IPS-NIHi7 (cell line): ENCODE data around the gene SULT1A4.
"Not testable (repeated sequence)": the region's sequence is repeated elsewhere in the genome, so short reads cannot be mapped to it uniquely, and the experiment has no call there.

Experiments used
- DNase-seq: peaks from one replicate; pipeline ENCODE4 v3.0.0; 2012; ENCODE audit warnings: mixed read lengths; ENCODE audit errors: extremely low spot score

SULT1A4 gene

GRCh38 chr16:29459706-29460646 is at the start of gene SULT1A4:
Gene SULT1A4 (plus strand): TSS chr16:29459913. CDS start chr16:29461386, 1,473 bp downstream.
- DNase-seq, result not testable (repeated sequence)

DNA sequence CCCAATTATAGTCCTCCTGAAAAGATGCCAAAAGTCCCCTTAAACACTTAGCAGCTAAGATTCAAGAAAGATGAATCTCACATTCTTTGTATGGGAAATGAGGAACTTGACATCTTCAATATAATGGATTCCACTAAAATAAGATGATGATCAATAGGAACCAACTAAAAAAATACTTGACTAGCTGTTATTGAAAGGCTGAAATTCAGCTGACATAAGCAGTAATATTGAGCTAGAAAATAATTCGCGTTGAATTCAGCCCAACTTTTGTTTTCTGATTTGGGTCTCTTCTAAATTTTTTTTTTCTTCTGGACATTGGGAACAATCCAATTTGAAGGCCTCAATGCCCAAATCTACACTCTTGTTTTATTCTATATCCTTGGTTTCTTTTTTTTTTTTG is 36.1 kb upstream of the SULT1A4 start:
- DNase-seq, result not testable (repeated sequence)

GRCh38 chr16:29425390-29425789 is 34.3 kb upstream of the SULT1A4 start:
- not testable (repeated sequence) for DNase-seq

DNA sequence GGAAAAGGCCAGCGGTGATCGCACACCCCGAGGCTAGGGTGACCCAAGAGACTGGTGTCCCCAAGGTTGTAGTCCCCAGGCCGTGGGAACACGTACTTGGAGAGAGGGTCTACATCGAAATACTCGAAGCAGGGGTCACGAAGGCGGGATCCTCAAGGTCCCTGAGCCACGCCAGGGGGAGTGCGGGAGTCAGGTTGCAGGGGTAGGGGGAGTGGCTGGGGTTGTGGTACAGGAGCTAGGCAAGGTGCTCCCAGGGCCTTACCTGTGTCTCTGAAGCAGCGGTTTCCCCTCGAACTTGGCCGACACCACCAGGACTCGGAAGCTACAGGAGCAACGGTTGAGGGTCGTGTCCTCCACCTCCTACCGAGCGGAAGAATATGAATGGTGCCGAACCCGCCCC is 6.0 kb upstream of the SULT1A4 start:
- DNase-seq, result not testable (repeated sequence)

GRCh38 chr16:29454269-29454668 is 5.4 kb upstream of the SULT1A4 start, which contains the start of the genes BOLA2 and SLX1B:
Gene BOLA2 (minus strand): TSS chr16:29454351. CDS start chr16:29454253, 98 bp downstream.
Gene SLX1B (plus strand): TSS chr16:29454533.
- not testable (repeated sequence) for DNase-seq

- not testable (repeated sequence) for DNase-seq
Observed at GRCh38 chr16:29454828-29455227, 4.9 kb upstream of the SULT1A4 start.

DNA sequence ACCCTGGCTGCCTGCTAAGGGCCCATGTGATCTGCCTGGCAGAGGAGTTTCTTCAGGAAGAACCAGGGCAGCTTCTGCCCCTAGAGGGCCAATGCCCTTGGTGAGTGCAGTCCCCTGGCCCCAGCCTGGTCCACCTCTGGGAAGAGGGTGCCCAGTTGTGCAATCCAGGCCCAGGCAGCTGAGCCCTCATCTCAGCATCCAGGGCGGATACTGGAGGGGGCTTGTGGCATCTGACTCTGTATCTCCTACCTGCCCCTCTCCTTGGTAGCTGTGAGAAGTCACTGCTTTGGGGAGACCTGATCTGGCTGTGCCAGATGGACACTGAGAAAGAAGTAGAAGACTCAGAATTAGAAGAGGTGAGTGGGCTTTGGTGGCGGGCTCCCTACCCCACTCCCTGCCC is 2.1 kb upstream of the SULT1A4 start:
- not testable (repeated sequence) for DNase-seq

GRCh38 chr16:29460647-29461030 is 926 bp downstream of the SULT1A4 start:
- DNase-seq, result not testable (repeated sequence)

GRCh38 chr16:29465985-29466824 is 6.5 kb downstream of the SULT1A4 start:
- DNase-seq, result not testable (repeated sequence)

DNA sequence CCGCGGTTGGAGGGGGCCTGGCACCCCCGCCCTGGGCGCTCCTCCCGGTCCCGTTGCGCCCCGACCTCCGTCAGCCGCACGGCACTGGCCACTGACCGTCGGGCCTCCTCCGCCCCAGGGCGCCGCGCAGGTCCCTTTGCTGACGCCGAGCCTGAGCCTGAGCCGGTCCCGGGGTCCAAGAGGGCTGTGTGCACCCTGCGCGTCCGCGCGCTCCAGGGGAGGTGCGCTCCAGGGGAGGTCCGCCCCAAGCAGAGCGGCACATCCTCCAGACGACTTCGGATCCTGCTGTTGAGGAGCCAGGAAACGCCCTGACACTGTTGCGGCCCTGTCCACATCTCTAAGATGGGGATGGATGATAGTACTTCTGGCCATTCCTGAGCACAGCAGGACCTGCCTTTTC is 7.2 kb downstream of the SULT1A4 start:
- DNase-seq, result not testable (repeated sequence)

DNA sequence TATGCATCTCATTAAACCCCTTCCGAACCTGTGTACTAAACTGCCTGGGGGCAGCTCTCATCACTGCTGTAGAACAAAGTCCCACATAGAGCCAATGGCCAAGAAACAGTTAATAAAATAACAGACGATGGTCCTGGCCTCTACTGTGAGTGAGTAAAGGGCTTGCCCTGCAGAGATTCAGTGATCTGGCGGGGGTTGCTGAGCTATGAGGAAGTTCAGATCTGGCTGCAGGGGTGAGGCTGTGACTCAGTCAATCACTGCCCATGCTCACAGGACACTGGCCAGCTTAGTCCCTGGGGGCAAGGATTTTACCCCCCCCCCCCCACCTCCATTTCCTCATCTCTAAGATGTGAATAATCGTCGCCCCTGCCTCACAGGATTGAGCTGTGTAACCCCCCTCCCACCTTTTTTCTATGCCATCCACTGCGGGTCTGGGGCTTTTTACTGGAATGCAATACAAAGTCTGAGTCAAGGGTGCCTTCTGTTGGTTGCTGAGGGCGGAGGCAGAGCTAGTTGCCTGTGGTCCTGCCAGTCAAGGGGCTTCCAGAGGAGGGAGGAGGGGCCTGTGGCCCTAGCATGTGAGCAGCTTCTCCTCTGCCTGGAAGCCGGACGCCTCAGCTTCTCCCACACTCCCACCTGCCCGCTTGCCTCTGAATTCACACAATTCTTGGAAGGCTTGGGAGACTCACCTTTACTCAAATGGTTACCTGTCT is 8.1 kb downstream of the SULT1A4 start:
- not testable (repeated sequence) for DNase-seq

DNA sequence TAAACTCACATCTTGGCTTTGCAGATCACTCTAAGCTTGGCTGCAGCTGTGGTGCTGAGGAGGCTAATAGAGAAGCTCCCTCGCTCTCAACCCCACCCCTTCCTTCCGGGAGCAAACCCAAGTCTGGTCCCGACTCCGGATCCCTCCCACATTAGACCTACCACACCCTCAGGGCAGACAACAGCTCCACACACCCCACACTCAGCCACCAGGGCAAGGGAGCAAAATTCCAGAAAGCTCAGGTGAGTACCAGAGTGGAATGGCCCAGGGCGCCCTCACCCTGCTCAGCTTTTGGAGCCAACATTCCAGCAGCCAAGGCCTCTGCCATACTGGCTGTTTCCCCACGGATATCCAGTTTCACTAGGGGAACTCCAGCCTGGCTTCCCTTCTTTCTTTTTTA is 9.9 kb downstream of the SULT1A4 start:
- not testable (repeated sequence) for DNase-seq

DNA sequence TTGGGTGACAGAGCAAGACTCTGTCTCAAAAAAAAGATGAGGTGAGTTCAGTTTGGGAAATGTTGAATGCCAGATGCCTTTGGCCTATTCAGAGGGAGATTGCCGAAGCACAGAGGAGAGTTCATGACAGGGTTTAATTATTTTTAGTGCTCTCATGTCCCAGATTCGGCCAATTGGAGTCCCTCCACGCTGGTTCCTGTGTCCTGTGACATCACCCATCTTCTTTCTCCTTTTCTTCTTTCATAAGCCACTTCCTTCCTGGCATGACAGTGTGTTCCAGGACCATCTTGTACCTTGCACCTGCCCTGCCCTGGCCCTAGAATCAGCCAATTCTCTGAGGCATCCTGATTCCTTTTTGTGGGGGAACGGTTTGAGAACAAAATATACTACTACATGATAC is 12.4 kb downstream of the SULT1A4 start:
- not testable (repeated sequence) for DNase-seq

DNA sequence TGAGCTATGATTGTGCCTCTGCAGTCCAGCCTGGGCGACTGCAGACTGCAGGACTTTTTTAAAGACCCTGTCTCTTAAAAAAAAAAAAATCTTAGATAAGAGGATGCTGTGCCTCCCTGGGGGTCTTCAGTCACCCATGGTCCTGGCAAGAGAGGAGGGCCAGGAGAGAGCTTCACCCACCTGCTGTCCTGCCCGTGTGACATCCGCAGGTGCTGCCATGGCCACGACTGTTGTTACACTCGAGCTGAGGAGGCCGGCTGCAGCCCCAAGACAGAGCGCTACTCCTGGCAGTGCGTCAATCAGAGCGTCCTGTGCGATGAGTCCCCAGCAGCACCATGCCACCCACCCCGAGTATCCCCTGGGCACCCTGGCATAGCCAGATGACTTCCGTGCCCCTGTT is 22.6 kb downstream of the SULT1A4 start:
- DNase-seq, result not testable (repeated sequence)

DNA sequence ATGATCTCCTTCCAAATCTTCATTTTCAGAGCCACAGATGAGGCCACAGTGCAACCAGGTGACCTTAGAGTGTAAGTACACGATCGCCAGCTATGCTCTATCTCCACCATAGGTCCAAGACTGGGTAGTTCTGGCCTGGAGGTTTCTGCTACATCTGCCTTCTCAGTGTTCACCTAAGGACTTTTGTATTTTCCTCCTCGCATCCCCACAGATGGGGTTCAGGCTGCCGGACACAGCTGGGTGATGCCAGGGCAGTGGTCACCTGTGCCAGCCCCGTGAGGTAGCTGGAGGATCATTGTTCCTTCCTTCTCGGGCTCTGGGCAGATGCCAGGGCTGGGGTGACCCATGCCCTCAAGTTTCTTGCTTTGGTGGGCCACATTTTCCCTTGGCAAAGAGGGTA is 46.6 kb downstream of the SULT1A4 start, which contains the start of gene NPIPB12:
Gene NPIPB12 (minus strand): TSS at position 101 of the 400 bp plus-strand sequence.
- DNase-seq, result not testable (repeated sequence)
